Glutamatergic neuron (in vitro differentiated cells): ENCODE measurements around the gene TMPRSS9. TPM values are rescaled to one million over a fixed set of nuclear protein-coding genes. Genes with fewer than 3 reads are reported as not detected.

Experiments
- DNase-seq: peaks from one replicate; pipeline ENCODE4 v3.0.0; 2022
- H3K27ac Mint-ChIP-seq: one replicate; pipeline ENCODE4 v1.8.0; 2020; ENCODE audit warnings: mild to moderate bottlenecking, mixed read lengths, inconsistent platforms; ENCODE audit not compliant: unreplicated experiment
- H3K27me3 Mint-ChIP-seq: one replicate; pipeline ENCODE4 v1.8.0; 2020; ENCODE audit warnings: mild to moderate bottlenecking, moderate library complexity, mixed read lengths, inconsistent platforms; ENCODE audit not compliant: unreplicated experiment
- H3K36me3 Mint-ChIP-seq: one replicate; pipeline ENCODE4 v1.8.0; 2020; ENCODE audit warnings: mild to moderate bottlenecking, mixed read lengths, inconsistent platforms; ENCODE audit not compliant: unreplicated experiment
- H3K4me1 Mint-ChIP-seq: one replicate; pipeline ENCODE4 v1.8.0; 2020; ENCODE audit warnings: mild to moderate bottlenecking, low read depth, mixed read lengths, inconsistent platforms; ENCODE audit not compliant: unreplicated experiment
- H3K4me3 Mint-ChIP-seq: one replicate; pipeline ENCODE4 v1.8.0; 2020; ENCODE audit warnings: mild to moderate bottlenecking, mixed read lengths, inconsistent platforms; ENCODE audit not compliant: unreplicated experiment
- H3K9me3 Mint-ChIP-seq: one replicate; pipeline ENCODE4 v1.8.0; 2020; ENCODE audit warnings: mild to moderate bottlenecking, moderate library complexity, mixed read lengths, inconsistent platforms; ENCODE audit not compliant: unreplicated experiment
- total RNA-seq: library from RNA; stranded (reverse); fragmentation: NEBNext Ultra II Directional; extraction: Animal tissue kit (Norgen Biotek cat#: 25700); gene quantifications from one replicate; pipeline ENCODE4 v1.2.1, GENCODE V29; 2021; ENCODE audit not compliant: unreplicated experiment
- TF ChIP-seq, protein P1 (sequence below): fragments of 200-600 bp; sonication (generic); IDR thresholded peaks from one replicate; pipeline ENCODE4 v1.5.0; 2021; ENCODE audit not compliant: partially characterized antibody, unreplicated experiment

The TMPRSS9 gene
- total RNA-seq, 1 donor from 2014 or later: 0.29 TPM

DNA sequence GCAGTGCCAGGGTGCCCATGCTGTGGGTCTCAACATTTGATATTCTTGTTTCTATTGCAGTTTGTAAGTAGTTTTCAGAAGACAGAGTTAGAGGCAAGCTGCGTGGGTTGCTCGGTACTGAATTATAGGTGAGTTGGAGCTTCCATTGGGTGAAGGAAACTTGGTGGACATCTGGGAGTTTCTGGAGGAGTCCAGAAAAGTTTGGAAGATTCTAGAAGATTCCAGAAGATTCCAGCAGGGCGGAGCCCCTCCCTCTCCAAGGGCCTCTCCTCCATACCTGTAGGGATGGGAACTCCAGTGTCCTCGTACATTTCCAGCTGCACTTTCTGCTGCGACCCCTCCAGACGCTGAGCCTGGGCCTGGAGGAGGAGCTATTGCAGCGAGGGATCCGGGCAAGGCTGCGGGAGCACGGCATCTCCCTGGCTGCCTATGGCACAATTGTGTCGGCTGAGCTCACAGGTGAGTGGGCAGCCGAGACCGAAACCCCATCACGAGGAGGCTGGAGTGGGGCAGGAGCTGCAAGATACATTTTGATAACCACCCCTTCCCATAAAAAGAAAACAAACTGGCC lies 38.8 kb downstream of the TMPRSS9 start:
- no peak for DNase-seq
- Mint-ChIP-seq H3K27me3 (peaks cover 3% of the 10 kb centered on the region), H3K27ac (no peak overlapping the region), H3K9me3 (no peaks in the 10 kb centered on the region), H3K4me1 (no peaks in the 10 kb centered on the region), H3K4me3 (no peak overlapping the region), H3K36me3 (no peaks in the 10 kb centered on the region)
- TF ChIP-seq, protein P1, sequence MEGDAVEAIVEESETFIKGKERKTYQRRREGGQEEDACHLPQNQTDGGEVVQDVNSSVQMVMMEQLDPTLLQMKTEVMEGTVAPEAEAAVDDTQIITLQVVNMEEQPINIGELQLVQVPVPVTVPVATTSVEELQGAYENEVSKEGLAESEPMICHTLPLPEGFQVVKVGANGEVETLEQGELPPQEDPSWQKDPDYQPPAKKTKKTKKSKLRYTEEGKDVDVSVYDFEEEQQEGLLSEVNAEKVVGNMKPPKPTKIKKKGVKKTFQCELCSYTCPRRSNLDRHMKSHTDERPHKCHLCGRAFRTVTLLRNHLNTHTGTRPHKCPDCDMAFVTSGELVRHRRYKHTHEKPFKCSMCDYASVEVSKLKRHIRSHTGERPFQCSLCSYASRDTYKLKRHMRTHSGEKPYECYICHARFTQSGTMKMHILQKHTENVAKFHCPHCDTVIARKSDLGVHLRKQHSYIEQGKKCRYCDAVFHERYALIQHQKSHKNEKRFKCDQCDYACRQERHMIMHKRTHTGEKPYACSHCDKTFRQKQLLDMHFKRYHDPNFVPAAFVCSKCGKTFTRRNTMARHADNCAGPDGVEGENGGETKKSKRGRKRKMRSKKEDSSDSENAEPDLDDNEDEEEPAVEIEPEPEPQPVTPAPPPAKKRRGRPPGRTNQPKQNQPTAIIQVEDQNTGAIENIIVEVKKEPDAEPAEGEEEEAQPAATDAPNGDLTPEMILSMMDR: no peak

DNA sequence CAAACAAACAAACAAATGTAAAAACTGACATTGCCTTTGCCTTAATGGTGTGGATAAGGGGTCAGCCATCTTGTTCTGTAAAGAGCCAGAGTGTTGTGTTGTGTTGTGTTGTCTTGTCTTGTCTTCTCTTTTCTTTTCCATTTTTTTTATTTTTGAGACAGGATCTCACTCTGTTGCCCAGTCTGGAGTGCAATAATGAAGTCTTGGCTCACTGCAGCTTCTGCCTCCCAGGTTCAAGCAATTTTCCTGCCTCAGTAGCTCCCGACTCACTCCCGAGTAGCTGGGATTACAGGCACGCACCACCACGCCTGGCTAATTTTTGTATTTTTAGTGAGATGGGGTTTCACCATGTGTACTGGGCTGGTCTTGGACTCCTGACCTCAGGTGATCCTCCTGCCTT lies 39.5 kb downstream of the TMPRSS9 start:
- Mint-ChIP-seq H3K4me1 (no peaks in the 10 kb centered on the region), H3K36me3 (peaks cover 5% of the 10 kb centered on the region), H3K27ac (no peak overlapping the region), H3K27me3 (peaks cover 3% of the 10 kb centered on the region), H3K9me3 (no peaks in the 10 kb centered on the region), H3K4me3 (no peak overlapping the region)
- TF ChIP-seq, protein P1: no peak
- DNase-seq: no peak

DNA sequence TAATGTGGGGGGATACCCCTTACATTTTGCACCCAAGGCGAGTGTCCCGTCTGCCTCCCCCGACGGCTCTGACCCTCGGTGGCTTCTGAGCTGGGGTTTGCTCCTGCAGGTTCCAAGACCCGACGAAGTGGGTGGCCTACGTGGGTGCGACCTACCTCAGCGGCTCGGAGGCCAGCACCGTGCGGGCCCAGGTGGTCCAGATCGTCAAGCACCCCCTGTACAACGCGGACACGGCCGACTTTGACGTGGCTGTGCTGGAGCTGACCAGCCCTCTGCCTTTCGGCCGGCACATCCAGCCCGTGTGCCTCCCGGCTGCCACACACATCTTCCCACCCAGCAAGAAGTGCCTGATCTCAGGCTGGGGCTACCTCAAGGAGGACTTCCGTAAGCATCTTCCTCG lies 48.2 kb downstream of the TMPRSS9 start:
- H3K27ac Mint-ChIP-seq: no peak overlapping the region
- no peak overlapping the region for H3K4me3 Mint-ChIP-seq
- H3K4me1 Mint-ChIP-seq: no peaks in the 10 kb centered on the region
- DNase-seq: no peak
- TF ChIP-seq, protein P1: no peak
- H3K36me3 Mint-ChIP-seq: peaks cover 19% of the 10 kb centered on the region
- peaks cover 10% of the 10 kb centered on the region for H3K9me3 Mint-ChIP-seq
- peaks cover 6% of the 10 kb centered on the region for H3K27me3 Mint-ChIP-seq

DNA sequence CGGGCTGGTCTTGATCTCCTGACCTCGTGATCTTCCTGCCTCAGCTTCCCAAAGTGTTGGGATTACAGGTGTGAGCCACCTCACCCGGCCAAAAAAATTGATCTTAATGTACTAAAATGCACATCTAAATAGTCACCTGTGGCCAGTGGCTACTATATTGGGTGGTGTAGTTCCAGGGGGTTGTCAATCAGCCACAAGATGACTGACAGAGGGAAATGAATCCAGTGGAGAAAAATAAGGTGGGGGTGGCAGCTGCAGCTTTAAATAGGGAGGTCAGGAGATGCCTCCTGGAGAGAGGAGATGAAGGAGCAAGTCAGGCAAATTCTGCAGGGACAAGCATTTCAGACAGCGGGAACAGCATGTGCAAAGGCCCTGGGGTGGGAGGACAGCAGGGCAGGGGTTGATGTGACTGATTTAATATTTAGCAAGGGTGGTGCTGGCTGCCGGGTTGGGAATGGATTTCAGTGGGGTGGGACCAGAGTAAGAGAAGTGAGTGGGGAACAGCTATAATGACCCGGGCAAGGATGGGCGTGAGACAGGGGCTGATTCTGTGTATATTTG lies 49.4 kb downstream of the TMPRSS9 start:
- no peak for DNase-seq
- Mint-ChIP-seq H3K4me1 (no peaks in the 10 kb centered on the region), H3K9me3 (peaks cover 10% of the 10 kb centered on the region), H3K36me3 (peaks cover 16% of the 10 kb centered on the region), H3K27ac (no peak overlapping the region), H3K27me3 (peaks cover 8% of the 10 kb centered on the region), H3K4me3 (no peak overlapping the region)
- TF ChIP-seq, protein P1: no peak

DNA sequence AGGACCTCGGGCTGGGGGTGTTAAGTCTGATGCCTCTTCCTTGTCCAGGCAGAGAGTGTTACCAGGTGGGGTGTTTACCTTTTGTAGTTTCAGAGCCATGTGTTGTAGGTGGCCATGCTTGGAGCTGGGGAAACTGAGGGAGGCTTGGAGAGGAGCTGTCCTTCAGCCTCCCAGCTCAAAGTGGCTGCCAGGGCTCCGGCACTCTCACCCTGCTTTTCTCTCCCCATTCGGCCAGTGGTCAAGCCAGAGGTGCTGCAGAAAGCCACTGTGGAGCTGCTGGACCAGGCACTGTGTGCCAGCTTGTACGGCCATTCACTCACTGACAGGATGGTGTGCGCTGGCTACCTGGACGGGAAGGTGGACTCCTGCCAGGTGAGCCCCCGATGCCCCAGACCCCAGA lies 50.0 kb downstream of the TMPRSS9 start:
- peaks cover 16% of the 10 kb centered on the region for H3K36me3 Mint-ChIP-seq
- H3K27me3 Mint-ChIP-seq: peaks cover 8% of the 10 kb centered on the region
- TF ChIP-seq, protein P1: no peak
- H3K9me3 Mint-ChIP-seq: peaks cover 10% of the 10 kb centered on the region
- H3K4me3 Mint-ChIP-seq: no peak overlapping the region
- H3K4me1 Mint-ChIP-seq: no peaks in the 10 kb centered on the region
- H3K27ac Mint-ChIP-seq: no peak overlapping the region
- no peak for DNase-seq
